HEK293 (cell line): ENCODE results near the gene FOXP1.

ENCODE experiments used
- CTCF ChIA-PET: fragments of 350-600 bp; formaldehyde crosslinking; extraction: SDS; loops from one replicate; lab custom pipeline; 2021; ENCODE audit warnings: antibody characterized with exemption; lab: Yijun Ruan, JAX
- POLR2A ChIA-PET: fragments of 300-600 bp; formaldehyde crosslinking; extraction: SDS; loops from one replicate; lab custom pipeline; 2020; ENCODE audit warnings: antibody characterized with exemption, inconsistent platforms; lab: Yijun Ruan, JAX
- H3K27ac ChIP-seq: fragments of 200-500 bp; sonication (Bioruptor generic); 2 replicates; pipeline ENCODE4 v1.5.1; 2014; ENCODE audit warnings: low read depth, low read length, control low read depth, inconsistent platforms; ENCODE audit errors: extremely low read depth
- H3K36me3 ChIP-seq, 2 experiments: fragments of 200-500 bp in 1 of 2; sonication (Bioruptor generic) in 1 of 2; 1 replicate in 1 of 2; 2 replicates in 1 of 2; pipeline ENCODE4 v1.5.1; 2014 to 2017; ENCODE audit warnings: inconsistent platforms in 2 of 2, low read length in 2 of 2; ENCODE audit not compliant: control insufficient read depth in 2 of 2, insufficient read depth in 1 of 2
- H3K4me1 ChIP-seq: fragments of 200-500 bp; sonication (Bioruptor generic); 2 replicates; pipeline ENCODE4 v1.5.1; 2014; ENCODE audit warnings: mild to moderate bottlenecking, low read length, inconsistent platforms; ENCODE audit not compliant: control insufficient read depth, insufficient read depth
- H3K4me3 ChIP-seq: 2 replicates; pipeline ENCODE4 v1.5.1; 2011; ENCODE audit warnings: low read depth, mild to moderate bottlenecking, control low read depth, low read length, moderate library complexity
- H3K9me3 ChIP-seq: fragments of 200-500 bp; sonication (Bioruptor generic); 2 replicates; pipeline ENCODE4 v1.5.1; 2014; ENCODE audit warnings: low read depth, low read length, inconsistent platforms; ENCODE audit not compliant: control insufficient read depth, insufficient read depth
- CTCF ChIP-seq: fragments of 450-650 bp; formaldehyde crosslinking; IDR thresholded peaks from 2 replicates; pipeline ENCODE4 v1.5.1; 2016; ENCODE audit warnings: missing biosample characterization, missing genetic modification characterization
- GLI4 ChIP-seq: fragments of 450-650 bp; formaldehyde crosslinking; IDR thresholded peaks from 2 replicates; pipeline ENCODE4 v1.5.1; 2016; ENCODE audit warnings: missing biosample characterization, missing genetic modification characterization
- PBX3 ChIP-seq: sonication (generic); formaldehyde crosslinking; IDR thresholded peaks from 2 replicates; pipeline ENCODE4 v1.8.1; 2022; ENCODE audit warnings: mild to moderate bottlenecking, moderate library complexity, missing genetic modification reagents
- PRDM1 ChIP-seq: fragments of 450-650 bp; formaldehyde crosslinking; IDR thresholded peaks from 2 replicates; pipeline ENCODE4; 2016; ENCODE audit warnings: missing biosample characterization, missing genetic modification characterization
- SETDB1 ChIP-seq: IDR thresholded peaks from one replicate; pipeline ENCODE4 v1.6.1; 2017; ENCODE audit warnings: mild to moderate bottlenecking, low read length, moderate library complexity, mixed read lengths; ENCODE audit not compliant: insufficient read length
- YY2 ChIP-seq: fragments of 450-650 bp; formaldehyde crosslinking; IDR thresholded peaks from 2 replicates; pipeline ENCODE4 v1.5.1; 2016; ENCODE audit warnings: missing biosample characterization, missing genetic modification characterization
- ZBTB6 ChIP-seq: fragments of 450-650 bp; formaldehyde crosslinking; IDR thresholded peaks from 2 replicates; pipeline ENCODE4 v1.5.1; 2017; ENCODE audit warnings: missing biosample characterization, missing genetic modification characterization
- ZBTB7A ChIP-seq: fragments of 450-650 bp; formaldehyde crosslinking; IDR thresholded peaks from 2 replicates; pipeline ENCODE4 v1.5.1; 2016; ENCODE audit warnings: low read depth, missing biosample characterization, missing genetic modification characterization
- ZFP41 ChIP-seq: fragments of 450-650 bp; formaldehyde crosslinking; IDR thresholded peaks from 2 replicates; pipeline ENCODE4 v1.5.1; 2016; ENCODE audit warnings: missing biosample characterization, missing genetic modification characterization, borderline replicate concordance
- ZNF19 ChIP-seq: fragments of 450-650 bp; formaldehyde crosslinking; IDR thresholded peaks from 2 replicates; pipeline ENCODE4; 2016; ENCODE audit warnings: missing biosample characterization, missing genetic modification characterization, low read depth
- ZNF221 ChIP-seq: fragments of 450-650 bp; formaldehyde crosslinking; IDR thresholded peaks from 2 replicates; pipeline ENCODE4 v1.5.1; 2017; ENCODE audit warnings: missing biosample characterization, missing genetic modification characterization, borderline replicate concordance
- ZNF335 ChIP-seq: fragments of 450-650 bp; formaldehyde crosslinking; conservative IDR thresholded peaks from 2 replicates; pipeline ENCODE4 v1.5.1; 2016; ENCODE audit warnings: missing biosample characterization, missing genetic modification characterization
- ZNF354C ChIP-seq: fragments of 450-650 bp; formaldehyde crosslinking; IDR thresholded peaks from 2 replicates; pipeline ENCODE4 v1.5.1; 2016; ENCODE audit warnings: missing biosample characterization, missing genetic modification characterization, low read depth, borderline replicate concordance
- ZNF366 ChIP-seq: fragments of 450-650 bp; formaldehyde crosslinking; conservative IDR thresholded peaks from 2 replicates; pipeline ENCODE4 v1.5.1; 2016; ENCODE audit warnings: missing biosample characterization, missing genetic modification characterization
- ZNF48 ChIP-seq: fragments of 450-650 bp; formaldehyde crosslinking; IDR thresholded peaks from 2 replicates; pipeline ENCODE4 v1.5.1; 2016; ENCODE audit warnings: missing biosample characterization, missing genetic modification characterization
- ZNF555 ChIP-seq: fragments of 450-650 bp; formaldehyde crosslinking; conservative IDR thresholded peaks from 2 replicates; pipeline ENCODE4 v1.5.1; 2017; ENCODE audit warnings: missing biosample characterization, mild to moderate bottlenecking, missing genetic modification characterization, inconsistent platforms
- ZNF610 ChIP-seq: fragments of 450-650 bp; formaldehyde crosslinking; IDR thresholded peaks from 2 replicates; pipeline ENCODE4 v1.5.1; 2016; ENCODE audit warnings: missing biosample characterization, missing genetic modification characterization, borderline replicate concordance
- ZNF768 ChIP-seq: fragments of 450-650 bp; formaldehyde crosslinking; IDR thresholded peaks from 2 replicates; pipeline ENCODE4 v1.5.1; 2018; ENCODE audit warnings: missing biosample characterization, mild to moderate bottlenecking, missing genetic modification characterization

The FOXP1 gene

GRCh38 chr3:71625676-71626075 lies 42.1 kb upstream of the FOXP1 start (continued):
- TF ChIP-seq ZNF768 (tag by site-specific recombination) (no peak), ZNF48 (no peak), ZBTB7A (no peak), ZNF19 (no peak)
- TF ChIP-seq, all 188 proteins: peak for 0

GRCh38 chr3:71621825-71622537 lies 38.5 kb upstream of the FOXP1 start:
- CTCF ChIA-PET: no interaction called here
- POLR2A ChIA-PET: no interaction called here
- Histone ChIP-seq H3K27ac (no peak overlapping the region), H3K36me3 (no peaks in the 10 kb centered on the region), H3K4me3 (no peak overlapping the region), H3K4me1 (no peaks in the 10 kb centered on the region), H3K9me3 (no peaks in the 10 kb centered on the region)
- no peak for TF ChIP-seq ZNF354C (tag by site-specific recombination)
- no peak for TF ChIP-seq PBX3 (CRISPR knock-in tag)
- no peak for TF ChIP-seq ZNF221 (tag by site-specific recombination)

GRCh38 chr3:71618538-71618937 lies 35.0 kb upstream of the FOXP1 start:
- H3K4me3 ChIP-seq: no peak overlapping the region
- no peaks in the 10 kb centered on the region for H3K9me3 ChIP-seq
- H3K4me1 ChIP-seq: no peaks in the 10 kb centered on the region
- ChIA-PET POLR2A (no interaction called here), CTCF (no interaction called here)
- H3K36me3 ChIP-seq: no peaks in the 10 kb centered on the region
- no peak for TF ChIP-seq ZNF555 (tag by site-specific recombination)
- no peak for TF ChIP-seq ZNF366 (tag by site-specific recombination)
- no peak for TF ChIP-seq ZNF335 (tag by site-specific recombination)
- no peak for TF ChIP-seq ZBTB6
- TF ChIP-seq GLI4 (tag by site-specific recombination): no peak
- no peak for TF ChIP-seq SETDB1
- H3K27ac ChIP-seq: no peak overlapping the region

GRCh38 chr3:71616571-71617021 lies 33.1 kb upstream of the FOXP1 start:
- TF ChIP-seq ZNF610 (tag by site-specific recombination) (no peak), CTCF (tag by site-specific recombination) (no peak), PRDM1 (tag by site-specific recombination) (0 out of 2 replicates have a peak, but pooled peaks have one; percentile 24), YY2 (tag by site-specific recombination) (no peak), ZFP41 (tag by site-specific recombination) (no peak)
- no peaks in the 10 kb centered on the region for H3K36me3 ChIP-seq
- ChIA-PET POLR2A (no interaction called here), CTCF (no interaction called here)
- no peaks in the 10 kb centered on the region for H3K4me1 ChIP-seq
- no peak overlapping the region for H3K27ac ChIP-seq
- H3K4me3 ChIP-seq: no peak overlapping the region
- H3K9me3 ChIP-seq: no peaks in the 10 kb centered on the region
